ENCODE measurements around the gene E2F1. TPM values are rescaled to one million over a fixed set of nuclear protein-coding genes. Genes with fewer than 3 reads are reported as not detected.

E2F1 gene
- total and polyA plus RNA-seq, 2 of the 4 experiments (the other 2 are of a cell fraction) = 10.9 to 14.0 TPM

DNA sequence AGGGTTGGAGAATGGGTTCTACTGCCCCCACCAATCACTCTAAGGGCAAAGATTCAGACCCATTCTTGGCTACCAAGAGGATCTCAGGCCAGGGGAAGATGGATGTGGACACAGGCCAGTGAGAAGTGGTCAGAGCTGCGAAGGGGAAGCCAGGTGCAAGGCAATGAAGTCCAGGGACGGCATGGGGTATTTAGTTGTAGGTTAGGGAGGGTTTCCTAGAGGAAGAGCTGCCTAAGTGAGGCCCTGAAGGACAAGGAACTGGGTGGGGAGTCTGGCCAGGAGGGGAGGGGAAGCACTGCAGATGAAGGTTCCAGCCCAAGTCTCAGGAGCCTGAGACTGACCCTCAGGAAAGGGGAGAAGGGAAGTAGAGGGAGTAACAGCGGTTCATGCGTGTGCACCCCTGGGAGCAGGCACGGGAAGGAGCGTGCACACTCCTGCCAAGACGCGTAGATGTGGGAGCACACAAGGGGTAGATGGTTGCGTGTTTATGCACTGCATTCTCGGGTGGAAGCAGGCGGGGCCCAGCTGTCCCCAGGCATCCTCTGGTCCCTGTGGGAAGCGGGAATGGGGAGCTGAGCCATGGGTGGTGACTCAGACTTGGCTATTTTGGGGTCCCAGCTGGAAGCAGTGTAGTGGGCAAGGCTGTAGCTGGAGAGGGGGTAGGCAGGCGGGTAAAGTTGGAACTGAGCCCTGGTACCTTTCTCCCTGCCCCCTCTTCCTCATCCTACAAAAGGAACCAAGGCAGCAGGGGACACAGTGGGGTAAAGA lies 16.1 kb downstream of the E2F1 start:
- Histone ChIP-seq H2AK5ac (ENCODE audit: low read depth, low read length) (no peak overlapping the region), H2AK9ac (replicated peaks; ENCODE audit: low read depth, low read length, poor library complexity) (no peak overlapping the region), H3K56ac (ENCODE audit: extremely low read depth, insufficient read depth, low read length) (no peak overlapping the region), H3K14ac (replicated peaks; ENCODE audit: low read depth, low read length) (no peak overlapping the region), H2BK20ac (ENCODE audit: low read depth, low read length) (no peak overlapping the region), H2AFZ (replicated peaks; ENCODE audit: low read length, poor library complexity) (no peak overlapping the region), H3K4me2 (ENCODE audit: low read depth, low read length) (no peak overlapping the region), H4K91ac (ENCODE audit: insufficient read depth, low read depth, low read length) (no peak overlapping the region), H3K4me1 (ENCODE audit: control insufficient read depth, insufficient read depth, low read length) (peaks cover 28% of the 10 kb centered on the region), H3K27ac (ENCODE audit: insufficient read depth, low read length) (no peak overlapping the region), H2BK15ac (ENCODE audit: low read depth, low read length) (no peak overlapping the region), H3K9me3 (ENCODE audit: control insufficient read depth, insufficient read depth, low read length) (no peaks in the 10 kb centered on the region), H4K8ac (ENCODE audit: low read depth in 2 of 2, low read length in 2 of 2) (no peak overlapping the region), H3K36me3 (ENCODE audit: control insufficient read depth, insufficient read depth, low read length) (peaks cover 13% of the 10 kb centered on the region), H3K9me1 (ENCODE audit: insufficient read depth, low read length) (peaks cover 17% of the 10 kb centered on the region), H4K5ac (ENCODE audit: low read depth, low read length) (no peak overlapping the region), H3K9ac (ENCODE audit: low read depth, low read length) (no peak overlapping the region), H3K79me1 (ENCODE audit: low read depth in 1 of 2, low read length in 2 of 2) (peaks cover 12 to 66% of the 10 kb centered on the region in 2 experiments; a peak in 3 of 4 replicates), H3K23ac (ENCODE audit: low read depth, low read length) (no peak overlapping the region), H3K27me3 (ENCODE audit: control insufficient read depth, insufficient read depth, low read length) (no peaks in the 10 kb centered on the region), H2BK5ac (ENCODE audit: low read depth, low read length, poor library complexity, severe bottlenecking) (no peak overlapping the region), H3K4me3 (ENCODE audit: insufficient read depth, low read depth, low read length) (no peak overlapping the region), H3K4ac (ENCODE audit: low read depth, low read length) (no peak overlapping the region), H2BK120ac (ENCODE audit: low read depth, low read length) (no peak overlapping the region), H4K20me1 (ENCODE audit: insufficient read depth, low read length) (peaks cover 22% of the 10 kb centered on the region; the same call in 1 of the 2 replicates), H3K18ac (ENCODE audit: low read depth, low read length) (no peak overlapping the region)
- DNase-seq = no peak
- POLR2A ChIA-PET (ENCODE audit: unreplicated experiment) = no interaction called here
- CTCF ChIA-PET = interaction anchor here (0.6 kb wide), 2 partner anchors 51 to 296 kb away, joined by 4 to 5 read pairs; no protein-coding TSS in a partner anchor
- BruUV-seq (replicated peaks) = no TSS peak
- TF ChIP-seq RFX5 (IDR thresholded peaks at IDR 0.05; ENCODE audit: low read depth, low read length) (no peak), ELK1 (IDR thresholded peaks at IDR 0.05; ENCODE audit: borderline replicate concordance, low read depth, low read length) (no peak), CTCF (conservative IDR thresholded peaks at IDR 0.05; ENCODE audit: low read depth, low read length) (no peak), CEBPB (IDR thresholded peaks at IDR 0.05; ENCODE audit: low read depth, low read length) (no peak), MXI1 (IDR thresholded peaks at IDR 0.05; ENCODE audit: borderline replicate concordance, low read depth, low read length) (no peak), POLR2A (IDR thresholded peaks at IDR 0.05; ENCODE audit: low read depth, low read length) (no peak), MAFK (IDR thresholded peaks at IDR 0.05; ENCODE audit: low read depth, low read length) (no peak), SMC3 (IDR thresholded peaks at IDR 0.05; ENCODE audit: low read depth, low read length) (no peak), BHLHE40 (IDR thresholded peaks at IDR 0.05; ENCODE audit: low read depth, low read length) (no peak), CHD1 (IDR thresholded peaks at IDR 0.05; ENCODE audit: low read depth, low read length) (no peak)
- 87% methylated on average over 10 of the region's 13 CpGs; no CpG with 5 or more reads in 1 of the 2 experiments for WGBS, 2 experiments (ENCODE audit: extremely low coverage in 2 of 2, insufficient read length in 1 of 2)
- in situ Hi-C loops (cut with MboI; ENCODE audit: low sequenced_read_pairs) = no loop called here
- intact Hi-C loops (cut with micrococcal nuclease) = loop anchor here (5.0 to 10.0 kb wide), 2 partner anchors 62 to 145 kb away; partner anchors contain the start of genes CHMP4B and ZNF341
- dilution Hi-C loops (cut with HindIII; ENCODE audit: low sequenced_read_pairs, unreplicated experiment) = no loop called here
- no peak for ATAC-seq (ENCODE audit: low read depth)
